Measurements from ENCODE around the gene DRD4.

Gene DRD4

DNA sequence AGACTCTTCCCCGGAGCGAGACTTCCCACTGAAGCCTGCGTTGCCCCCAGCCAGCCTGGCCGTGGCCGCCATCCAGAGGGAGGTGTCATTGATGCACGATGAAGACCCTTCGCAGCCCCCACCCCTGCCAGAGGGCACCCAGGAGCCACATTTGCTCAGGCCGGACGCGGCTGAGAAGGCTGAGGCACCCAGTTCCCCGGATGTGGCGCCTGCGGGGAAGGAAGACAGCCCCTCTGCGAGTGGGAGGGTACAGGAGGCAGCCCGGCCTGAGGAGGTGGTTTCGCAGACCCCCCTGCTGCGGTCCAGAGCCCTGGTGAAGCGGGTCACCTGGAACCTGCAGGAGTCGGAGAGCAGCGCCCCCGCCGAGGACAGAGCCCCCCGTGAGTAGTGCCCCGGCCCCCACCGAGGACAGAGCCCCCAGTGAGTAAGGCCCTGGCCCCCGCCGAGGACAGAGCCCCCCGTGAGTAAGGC, 27.7 kb upstream of the DRD4 start:
- Histone ChIP-seq H3K9me3 (ENCODE audit: control insufficient read depth in 5 of 5, low read length in 5 of 5) (no peaks in the 10 kb centered on the region), H3K4me3 (ENCODE audit: low read depth in 1 of 5, low read length in 5 of 5) (no peak overlapping the region), H3K36me3 (ENCODE audit: control insufficient read depth in 5 of 5, insufficient read depth in 5 of 5, low read length in 5 of 5) (peaks cover 0 to 92% (median 90%) of the 10 kb centered on the region in 5 donors), H3K27ac (ENCODE audit: low read depth, low read length) (no peak overlapping the region), H3K9ac (ENCODE audit: low read length in 5 of 5) (no peak overlapping the region), H3K27me3 (ENCODE audit: control insufficient read depth in 5 of 5, insufficient read depth in 4 of 5, low read length in 5 of 5) (no peaks in the 10 kb centered on the region), H3K4me1 (ENCODE audit: control insufficient read depth in 5 of 5, insufficient read depth in 5 of 5, low read length in 5 of 5) (peaks cover 0 to 21% (median 8%) of the 10 kb centered on the region in 5 donors)

DNA sequence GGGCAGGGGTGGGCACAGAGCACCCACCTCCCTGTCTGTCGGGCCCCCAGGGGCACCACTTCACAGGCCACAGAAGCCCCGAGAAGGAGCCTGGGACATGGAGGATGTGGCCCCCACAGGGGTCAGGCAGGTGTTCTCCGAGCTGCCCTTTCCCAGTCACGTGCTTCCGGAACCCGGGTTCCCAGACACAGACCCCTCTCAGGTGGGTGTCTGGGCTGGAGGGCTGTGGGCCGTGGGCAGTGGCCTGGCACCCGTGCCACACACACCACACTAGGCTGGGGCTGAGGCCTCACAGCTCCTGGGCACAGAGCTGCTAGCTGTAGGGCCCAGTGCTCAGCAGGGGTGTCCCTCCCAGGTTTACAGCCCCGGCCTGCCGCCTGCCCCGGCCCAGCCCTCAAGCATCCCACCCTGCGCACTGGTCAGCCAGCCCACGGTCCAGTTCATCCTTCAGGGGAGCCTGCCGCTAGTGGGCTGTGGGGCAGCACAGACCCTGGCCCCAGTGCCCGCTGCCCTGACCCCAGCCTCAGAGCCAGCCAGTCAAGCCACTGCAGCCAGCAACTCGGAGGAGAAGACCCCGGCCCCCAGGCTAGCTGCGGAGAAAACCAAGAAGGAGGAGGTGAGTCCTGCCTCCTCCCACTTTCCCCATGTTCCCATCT, 26.8 kb upstream of the DRD4 start:
- Histone ChIP-seq H3K36me3 (ENCODE audit: control insufficient read depth in 5 of 5, insufficient read depth in 5 of 5, low read length in 5 of 5) (peaks cover 0 to 86% (median 81%) of the 10 kb centered on the region in 5 donors), H3K9ac (ENCODE audit: low read length in 5 of 5) (no peak overlapping the region)

DNA sequence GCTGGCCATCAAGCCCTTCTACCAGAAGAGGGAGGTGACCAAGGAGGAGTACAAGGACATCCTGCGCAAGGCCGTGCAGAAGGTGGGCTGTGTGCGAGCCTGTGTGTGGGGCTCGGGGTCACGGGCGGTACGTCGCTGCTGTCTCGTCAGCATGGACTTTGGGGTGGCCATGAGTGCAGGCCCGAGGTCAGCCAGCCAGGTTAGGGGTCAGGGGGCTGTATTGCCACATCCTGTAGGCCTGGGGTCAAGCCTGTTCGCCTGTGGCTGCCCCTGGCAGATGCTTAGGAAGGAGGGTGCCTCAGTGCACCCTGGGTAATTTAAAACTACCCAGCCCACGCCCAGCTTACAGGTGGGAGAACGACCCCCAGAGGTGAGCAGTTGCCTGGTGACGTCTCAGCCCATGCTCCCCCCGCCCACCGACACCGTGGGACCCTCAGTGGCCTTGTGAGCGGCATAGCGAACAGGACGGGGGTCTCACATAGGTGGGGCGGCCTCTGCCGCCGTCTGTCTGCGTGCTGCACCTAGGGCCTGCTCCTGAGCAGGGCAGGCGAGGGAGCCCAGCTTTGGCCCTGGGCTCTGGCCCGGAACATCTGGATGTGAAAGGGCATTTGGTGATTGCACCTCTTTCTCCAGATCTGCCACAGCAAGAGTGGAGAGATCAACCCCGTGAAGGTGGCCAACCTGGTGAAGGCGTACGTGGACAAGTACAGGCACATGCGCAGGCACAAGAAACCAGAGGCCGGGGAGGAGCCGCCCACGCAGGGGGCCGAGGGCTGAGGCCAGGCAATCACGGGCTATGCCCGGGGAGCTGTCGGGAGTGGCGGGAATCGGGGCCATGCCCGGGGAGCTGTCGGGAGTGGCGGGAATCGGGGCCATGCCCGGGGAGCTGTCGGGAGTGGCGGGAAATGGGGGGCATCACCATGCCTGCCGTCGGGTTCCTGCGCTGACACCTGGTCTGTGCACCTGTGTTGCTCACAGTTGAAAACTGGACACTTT, 25.8 kb upstream of the DRD4 start:
- peaks cover 0 to 76% (median 71%) of the 10 kb centered on the region in 5 donors for H3K36me3 ChIP-seq (ENCODE audit: control insufficient read depth in 5 of 5, insufficient read depth in 5 of 5, low read length in 5 of 5)
- H3K4me3 ChIP-seq (ENCODE audit: low read depth in 1 of 5, low read length in 5 of 5) = no peak overlapping the region
- H3K27ac ChIP-seq (ENCODE audit: low read depth, low read length) = no peak overlapping the region
- no peak overlapping the region for H3K9ac ChIP-seq (ENCODE audit: low read length in 5 of 5)
- H3K27me3 ChIP-seq (ENCODE audit: control insufficient read depth in 5 of 5, insufficient read depth in 4 of 5, low read length in 5 of 5) = no peaks in the 10 kb centered on the region
- H3K9me3 ChIP-seq (ENCODE audit: control insufficient read depth in 5 of 5, low read length in 5 of 5) = no peaks in the 10 kb centered on the region
- peaks cover 0 to 37% (median 22%) of the 10 kb centered on the region in 5 donors for H3K4me1 ChIP-seq (ENCODE audit: control insufficient read depth in 5 of 5, insufficient read depth in 5 of 5, low read length in 5 of 5)

More for the DNA sequence above, 26.8 kb upstream of the DRD4 start:
- H3K4me3 ChIP-seq (ENCODE audit: low read depth in 1 of 5, low read length in 5 of 5) = no peak overlapping the region
- H3K27me3 ChIP-seq (ENCODE audit: control insufficient read depth in 5 of 5, insufficient read depth in 4 of 5, low read length in 5 of 5) = no peaks in the 10 kb centered on the region
- H3K4me1 ChIP-seq (ENCODE audit: control insufficient read depth in 5 of 5, insufficient read depth in 5 of 5, low read length in 5 of 5) = peaks cover 0 to 30% (median 17%) of the 10 kb centered on the region in 5 donors
- no peaks in the 10 kb centered on the region for H3K9me3 ChIP-seq (ENCODE audit: control insufficient read depth in 5 of 5, low read length in 5 of 5)
- no peak overlapping the region for H3K27ac ChIP-seq (ENCODE audit: low read depth, low read length)

DNA sequence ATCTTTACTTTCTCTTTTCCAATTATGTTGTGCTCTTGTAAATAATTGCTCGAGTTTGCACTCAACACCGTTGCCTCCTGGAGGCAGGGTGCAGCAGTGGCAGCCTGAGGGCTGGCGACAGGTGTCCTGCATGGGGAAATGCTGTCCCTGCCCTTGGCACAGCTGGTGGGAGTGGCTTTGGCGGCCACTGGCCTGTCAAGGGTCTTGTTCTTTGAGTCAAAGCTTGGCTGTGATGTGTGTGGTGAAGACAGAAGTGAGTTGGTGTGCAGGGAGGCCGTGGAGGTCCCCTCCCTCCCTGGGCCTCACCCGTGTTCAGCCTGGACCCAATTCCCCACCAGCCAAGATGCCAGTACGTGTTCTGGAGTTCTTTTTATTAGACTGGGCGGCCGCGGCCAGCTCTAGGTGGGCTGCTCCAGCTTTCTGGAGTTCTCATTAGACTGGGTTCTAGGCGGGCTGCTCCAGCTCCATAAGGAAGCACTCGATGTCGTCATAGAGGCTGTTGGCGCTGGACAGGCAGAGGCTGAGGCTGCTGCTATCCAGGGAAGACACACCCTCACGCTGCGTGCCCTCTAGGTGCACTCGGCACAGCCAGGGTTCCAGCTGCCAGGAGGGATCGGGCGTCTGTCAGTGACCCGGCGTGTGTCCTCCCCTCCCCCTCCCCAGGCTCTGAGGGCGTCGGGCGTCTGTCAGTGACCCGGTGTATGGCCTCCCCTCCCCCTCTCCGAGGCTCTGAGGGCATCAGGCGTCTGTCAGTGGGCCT, 24.7 kb upstream of the DRD4 start:
- Histone ChIP-seq H3K27ac (ENCODE audit: low read depth, low read length) (no peak overlapping the region), H3K4me3 (ENCODE audit: low read depth in 1 of 5, low read length in 5 of 5) (no peak overlapping the region), H3K4me1 (ENCODE audit: control insufficient read depth in 5 of 5, insufficient read depth in 5 of 5, low read length in 5 of 5) (peaks cover 0 to 45% (median 26%) of the 10 kb centered on the region in 5 donors), H3K9ac (ENCODE audit: low read length in 5 of 5) (no peak overlapping the region), H3K36me3 (ENCODE audit: control insufficient read depth in 5 of 5, insufficient read depth in 5 of 5, low read length in 5 of 5) (peaks cover 0 to 65% (median 60%) of the 10 kb centered on the region in 5 donors), H3K27me3 (ENCODE audit: control insufficient read depth in 5 of 5, insufficient read depth in 4 of 5, low read length in 5 of 5) (no peaks in the 10 kb centered on the region), H3K9me3 (ENCODE audit: control insufficient read depth in 5 of 5, low read length in 5 of 5) (no peaks in the 10 kb centered on the region)

DNA sequence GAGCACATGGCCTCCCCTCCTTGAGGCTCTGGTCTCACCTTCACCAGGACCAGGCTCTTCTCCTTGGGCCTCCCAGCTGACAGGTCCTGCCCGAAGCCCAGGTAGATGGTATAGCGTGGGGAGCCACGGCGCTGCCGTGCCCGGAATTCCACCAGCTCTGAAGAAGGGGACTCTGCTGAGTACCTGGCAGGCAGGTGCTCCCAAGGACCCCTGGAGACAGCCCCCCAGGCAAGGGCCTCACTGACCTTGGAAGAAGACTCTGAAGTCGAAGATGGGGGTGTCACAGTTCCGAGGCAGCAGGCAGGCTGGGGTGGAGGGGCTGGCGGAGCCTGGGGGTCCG, 24.1 kb upstream of the DRD4 start:
- no peak overlapping the region for H3K27ac ChIP-seq (ENCODE audit: low read depth, low read length)
- H3K36me3 ChIP-seq (ENCODE audit: control insufficient read depth in 5 of 5, insufficient read depth in 5 of 5, low read length in 5 of 5) = peaks cover 0 to 60% (median 54%) of the 10 kb centered on the region in 5 donors
- H3K4me3 ChIP-seq (ENCODE audit: low read depth in 1 of 5, low read length in 5 of 5) = no peak overlapping the region
- H3K4me1 ChIP-seq (ENCODE audit: control insufficient read depth in 5 of 5, insufficient read depth in 5 of 5, low read length in 5 of 5) = peaks cover 0 to 45% (median 26%) of the 10 kb centered on the region in 5 donors
- H3K27me3 ChIP-seq (ENCODE audit: control insufficient read depth in 5 of 5, insufficient read depth in 4 of 5, low read length in 5 of 5) = no peaks in the 10 kb centered on the region
- H3K9me3 ChIP-seq (ENCODE audit: control insufficient read depth in 5 of 5, low read length in 5 of 5) = no peaks in the 10 kb centered on the region
- H3K9ac ChIP-seq (ENCODE audit: low read length in 5 of 5) = no peak overlapping the region

DNA sequence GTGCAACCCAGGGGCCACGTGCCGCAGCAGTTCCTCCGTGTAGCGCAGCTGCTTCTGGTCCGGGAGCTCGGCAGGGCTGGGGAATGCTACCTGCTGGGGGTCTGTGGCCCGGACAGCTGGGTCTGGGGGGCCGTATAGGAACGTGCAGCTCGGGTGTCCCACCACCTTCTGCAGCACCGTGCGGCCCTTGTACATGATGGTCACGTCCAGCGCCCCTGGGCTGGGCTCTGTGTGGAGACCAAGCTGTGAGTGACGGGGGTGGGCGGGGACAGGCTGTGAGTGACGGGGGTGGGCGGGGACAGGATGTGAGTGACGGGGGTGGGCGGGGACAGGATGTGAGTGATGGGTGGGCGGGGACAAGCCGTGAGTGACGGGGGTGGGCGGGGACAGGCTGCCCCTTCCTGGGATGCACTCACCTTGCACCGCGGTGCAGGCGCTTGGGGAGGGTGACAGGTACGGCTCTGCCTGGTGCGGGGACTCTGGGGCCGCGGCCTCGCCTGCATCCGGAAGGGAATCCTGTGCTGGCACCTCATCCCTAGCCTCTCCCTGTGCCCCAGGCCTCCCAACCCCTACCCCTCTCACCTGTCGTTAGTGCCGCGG, 23.6 kb upstream of the DRD4 start:
- Histone ChIP-seq H3K4me1 (ENCODE audit: control insufficient read depth in 5 of 5, insufficient read depth in 5 of 5, low read length in 5 of 5) (peaks cover 0 to 40% (median 26%) of the 10 kb centered on the region in 5 donors), H3K4me3 (ENCODE audit: low read depth in 1 of 5, low read length in 5 of 5) (no peak overlapping the region), H3K9me3 (ENCODE audit: control insufficient read depth in 5 of 5, low read length in 5 of 5) (no peaks in the 10 kb centered on the region), H3K36me3 (ENCODE audit: control insufficient read depth in 5 of 5, insufficient read depth in 5 of 5, low read length in 5 of 5) (peaks cover 0 to 60% (median 51%) of the 10 kb centered on the region in 5 donors), H3K27me3 (ENCODE audit: control insufficient read depth in 5 of 5, insufficient read depth in 4 of 5, low read length in 5 of 5) (no peaks in the 10 kb centered on the region), H3K9ac (ENCODE audit: low read length in 5 of 5) (no peak overlapping the region), H3K27ac (ENCODE audit: low read depth, low read length) (peak overlapping the region; percentile 86)

DNA sequence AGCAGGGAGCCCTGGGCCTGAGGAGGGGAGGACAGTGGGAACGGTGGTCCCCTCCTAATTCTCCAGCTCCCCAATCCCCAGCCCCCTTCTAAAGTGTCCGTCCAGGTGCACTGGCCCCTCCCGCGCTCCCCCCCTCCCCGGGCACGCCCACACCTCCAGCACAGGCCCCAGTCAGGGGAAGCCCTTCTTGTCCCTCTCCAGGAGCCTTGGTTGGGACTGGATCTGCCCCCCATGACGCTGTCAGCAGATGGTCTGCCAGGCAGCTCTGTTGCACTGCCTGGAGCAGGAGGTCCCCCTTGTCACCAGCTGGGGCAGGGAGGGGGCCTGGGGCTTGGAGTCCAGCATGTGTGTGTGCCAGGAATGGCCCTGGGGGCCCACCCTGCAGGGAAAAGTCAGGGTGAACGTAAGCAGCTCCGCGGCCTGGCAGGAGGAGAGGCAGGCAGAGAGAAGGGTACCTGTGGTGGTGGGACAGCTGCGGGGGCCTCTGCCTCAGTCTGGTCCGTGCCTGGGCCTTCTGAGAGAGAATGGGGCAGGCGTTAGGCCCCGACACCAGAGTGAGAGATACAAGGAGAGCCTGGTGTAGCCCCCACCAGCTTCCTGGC, 22.9 kb upstream of the DRD4 start:
- Histone ChIP-seq H3K27me3 (ENCODE audit: control insufficient read depth in 5 of 5, insufficient read depth in 4 of 5, low read length in 5 of 5) (no peaks in the 10 kb centered on the region), H3K4me3 (ENCODE audit: low read depth in 1 of 5, low read length in 5 of 5) (peak overlapping the region in 3 of 5 donors; percentile 94 to 96 (median 95)), H3K36me3 (ENCODE audit: control insufficient read depth in 5 of 5, insufficient read depth in 5 of 5, low read length in 5 of 5) (peaks cover 0 to 54% (median 45%) of the 10 kb centered on the region in 5 donors), H3K9me3 (ENCODE audit: control insufficient read depth in 5 of 5, low read length in 5 of 5) (no peaks in the 10 kb centered on the region), H3K9ac (ENCODE audit: low read length in 5 of 5) (peak overlapping the region in 4 of 5 donors; percentile 26 to 72 (median 50)), H3K27ac (ENCODE audit: low read depth, low read length) (peak overlapping the region; percentile 86), H3K4me1 (ENCODE audit: control insufficient read depth in 5 of 5, insufficient read depth in 5 of 5, low read length in 5 of 5) (peaks cover 0 to 34% (median 23%) of the 10 kb centered on the region in 5 donors)

DNA sequence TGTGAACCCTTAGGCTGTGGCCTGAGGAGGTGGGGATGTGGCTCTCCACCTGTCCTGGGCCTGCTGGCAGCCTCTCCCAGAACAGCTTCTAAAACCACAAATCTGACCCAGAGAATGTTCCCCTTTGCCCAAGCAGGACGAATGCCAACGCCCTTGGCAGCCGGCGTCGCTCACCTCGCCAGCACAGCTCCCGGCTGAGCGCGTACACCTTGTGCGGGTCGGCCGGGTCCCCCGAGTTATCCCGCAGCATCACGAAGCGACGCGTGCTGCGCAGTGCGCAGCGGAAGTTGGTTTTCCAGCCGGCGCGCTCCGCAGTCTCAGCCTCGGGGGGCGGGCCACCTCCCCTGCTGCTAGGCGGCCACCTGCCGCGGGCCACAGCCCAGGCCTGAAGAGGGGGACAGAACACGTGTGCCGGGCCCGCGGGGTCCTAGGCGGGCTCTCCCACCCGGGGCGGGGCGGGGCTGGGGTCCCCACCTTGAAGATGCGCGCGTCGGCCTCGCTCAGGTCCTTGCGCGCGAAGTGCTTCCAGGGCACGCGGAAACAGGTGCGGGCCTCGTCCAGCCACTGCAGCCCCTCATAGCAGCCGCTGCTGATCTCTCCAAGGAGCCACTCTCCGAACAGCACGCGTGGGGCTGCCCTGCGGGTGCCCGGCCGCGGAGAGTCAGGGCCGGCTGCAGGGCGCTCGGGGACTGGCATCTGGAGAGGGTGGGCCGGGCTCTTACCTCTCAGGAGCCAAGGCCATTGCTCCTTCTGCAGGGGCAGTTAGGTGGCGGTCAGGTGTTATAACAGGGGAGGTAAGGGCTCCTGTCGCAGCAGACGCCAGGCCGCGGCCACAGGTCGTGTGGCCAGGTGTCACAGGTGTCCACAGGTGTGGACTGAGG, 22.2 kb upstream of the DRD4 start:
- Histone ChIP-seq H3K4me1 (ENCODE audit: control insufficient read depth in 5 of 5, insufficient read depth in 5 of 5, low read length in 5 of 5) (peaks cover 0 to 32% (median 23%) of the 10 kb centered on the region in 5 donors), H3K36me3 (ENCODE audit: control insufficient read depth in 5 of 5, insufficient read depth in 5 of 5, low read length in 5 of 5) (peaks cover 0 to 46% (median 38%) of the 10 kb centered on the region in 5 donors), H3K27me3 (ENCODE audit: control insufficient read depth in 5 of 5, insufficient read depth in 4 of 5, low read length in 5 of 5) (no peaks in the 10 kb centered on the region), H3K9me3 (ENCODE audit: control insufficient read depth in 5 of 5, low read length in 5 of 5) (no peaks in the 10 kb centered on the region), H3K9ac (ENCODE audit: low read length in 5 of 5) (peak overlapping the region; percentile 48 to 96 (median 85)), H3K27ac (ENCODE audit: low read depth, low read length) (peak overlapping the region; percentile 86), H3K4me3 (ENCODE audit: low read depth in 1 of 5, low read length in 5 of 5) (peak overlapping the region; percentile 13 to 96 (median 94))
